ENCODE data around the gene TMEM37.

TMEM37 gene

DNA sequence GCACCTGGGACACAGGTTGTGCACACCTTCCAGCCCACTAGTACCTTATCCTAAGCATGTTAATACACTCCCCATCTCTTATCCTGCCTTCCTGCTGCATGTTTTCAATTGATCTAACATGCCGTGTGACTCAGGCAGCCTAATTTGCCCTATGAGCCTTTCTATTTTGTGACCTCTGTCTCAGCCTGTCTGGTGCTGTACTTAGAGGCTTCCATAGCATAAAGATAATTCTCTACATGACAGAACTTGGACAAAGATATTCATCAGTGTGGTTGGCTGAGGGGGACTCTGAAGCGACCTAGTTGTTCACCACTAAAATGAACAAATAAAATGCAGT is 8.6 kb upstream of the TMEM37 start:
- no peak overlapping the region for H3K4me3 ChIP-seq (ENCODE audit: low read depth, low read length)
- in situ Hi-C loops (cut with HindIII; ENCODE audit: low sequenced_read_pairs) = no loop called here
- no peak for DNase-seq (ENCODE audit: low read depth, low spot score)
- TF ChIP-seq, protein P1, sequence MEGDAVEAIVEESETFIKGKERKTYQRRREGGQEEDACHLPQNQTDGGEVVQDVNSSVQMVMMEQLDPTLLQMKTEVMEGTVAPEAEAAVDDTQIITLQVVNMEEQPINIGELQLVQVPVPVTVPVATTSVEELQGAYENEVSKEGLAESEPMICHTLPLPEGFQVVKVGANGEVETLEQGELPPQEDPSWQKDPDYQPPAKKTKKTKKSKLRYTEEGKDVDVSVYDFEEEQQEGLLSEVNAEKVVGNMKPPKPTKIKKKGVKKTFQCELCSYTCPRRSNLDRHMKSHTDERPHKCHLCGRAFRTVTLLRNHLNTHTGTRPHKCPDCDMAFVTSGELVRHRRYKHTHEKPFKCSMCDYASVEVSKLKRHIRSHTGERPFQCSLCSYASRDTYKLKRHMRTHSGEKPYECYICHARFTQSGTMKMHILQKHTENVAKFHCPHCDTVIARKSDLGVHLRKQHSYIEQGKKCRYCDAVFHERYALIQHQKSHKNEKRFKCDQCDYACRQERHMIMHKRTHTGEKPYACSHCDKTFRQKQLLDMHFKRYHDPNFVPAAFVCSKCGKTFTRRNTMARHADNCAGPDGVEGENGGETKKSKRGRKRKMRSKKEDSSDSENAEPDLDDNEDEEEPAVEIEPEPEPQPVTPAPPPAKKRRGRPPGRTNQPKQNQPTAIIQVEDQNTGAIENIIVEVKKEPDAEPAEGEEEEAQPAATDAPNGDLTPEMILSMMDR (IDR thresholded peaks at IDR 0.05; ENCODE audit: low read depth, low read length) = no peak

DNA sequence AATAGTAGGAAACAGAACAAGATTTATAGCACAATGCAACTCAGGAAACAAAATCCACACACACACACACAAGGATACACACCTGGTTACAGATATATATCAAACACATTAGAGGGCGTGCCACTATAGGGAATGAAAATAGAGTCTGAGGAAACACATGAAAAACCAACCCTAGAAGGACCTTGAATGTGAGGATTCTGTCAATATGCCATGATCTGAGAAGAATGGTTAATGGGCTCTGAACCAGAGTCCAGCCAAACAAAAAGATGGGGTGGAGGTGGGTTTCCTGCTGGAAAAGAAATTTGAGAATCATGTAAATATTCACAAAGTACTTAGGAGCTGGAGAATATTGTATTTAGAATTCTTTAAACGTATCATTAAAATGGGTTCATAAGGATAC is 7.8 kb upstream of the TMEM37 start:
- TF ChIP-seq, protein P1 (IDR thresholded peaks at IDR 0.05; ENCODE audit: low read depth, low read length) = no peak
- H3K4me3 ChIP-seq (ENCODE audit: low read depth, low read length) = no peak overlapping the region
- in situ Hi-C loops (cut with HindIII; ENCODE audit: low sequenced_read_pairs) = no loop called here
- DNase-seq (ENCODE audit: low read depth, low spot score) = no peak

DNA sequence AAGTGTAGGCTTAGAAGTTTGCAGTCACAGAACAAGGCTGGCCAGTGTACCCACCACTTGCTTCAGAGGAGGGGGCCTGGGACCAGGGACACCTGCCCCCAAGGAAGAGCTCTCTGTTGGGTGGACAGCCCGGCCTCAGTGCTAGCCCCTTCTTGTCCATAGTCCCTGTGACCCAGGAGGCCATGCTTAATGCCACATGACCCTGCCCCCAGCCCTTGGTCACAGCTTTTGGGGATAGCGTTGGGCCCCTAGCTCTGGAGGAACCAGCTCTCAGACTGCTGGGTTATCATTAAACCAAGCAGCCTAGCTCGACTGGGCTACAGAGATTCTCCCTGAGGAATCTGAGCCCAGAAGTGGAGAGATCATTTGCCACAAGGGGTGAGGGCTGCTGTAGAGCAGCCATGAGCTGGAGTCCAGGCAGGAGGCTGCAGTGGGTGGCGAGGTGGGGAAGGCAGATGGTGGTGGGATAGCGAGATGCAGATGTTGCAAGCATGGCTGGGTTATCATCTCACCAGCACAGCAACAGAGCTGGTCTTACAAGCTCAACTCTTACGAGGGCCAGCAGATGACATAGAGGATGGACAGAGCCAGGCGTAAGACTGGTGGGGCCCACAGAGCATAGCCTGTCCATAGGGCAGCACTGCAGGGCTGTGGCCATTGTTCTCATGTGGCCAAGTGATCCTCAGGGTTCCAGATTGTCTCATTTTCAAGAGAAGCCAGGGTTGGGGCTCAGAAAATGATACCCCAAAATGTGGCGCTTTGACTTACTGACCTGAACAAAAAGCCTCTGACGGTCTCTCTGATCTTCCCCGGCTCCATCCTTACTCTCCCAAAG is 7.2 kb upstream of the TMEM37 start:
- in situ Hi-C loops (cut with HindIII; ENCODE audit: low sequenced_read_pairs) = no loop called here

DNA sequence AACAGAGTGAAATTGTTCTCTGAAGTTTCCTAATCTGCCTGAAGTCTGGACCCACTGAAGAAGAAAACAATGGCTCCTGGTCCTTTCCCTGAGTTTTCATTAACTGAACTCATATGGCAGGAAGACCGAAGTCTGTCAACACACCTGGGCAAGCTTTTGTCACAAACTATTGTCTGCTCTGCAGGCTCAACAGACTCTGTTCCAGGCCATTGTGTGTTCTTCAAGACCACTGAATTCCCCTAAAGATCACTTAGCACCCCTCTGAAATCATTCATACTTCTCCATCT is 6.6 kb upstream of the TMEM37 start:
- no peak overlapping the region for H3K4me3 ChIP-seq (ENCODE audit: low read depth, low read length)
- in situ Hi-C loops (cut with HindIII; ENCODE audit: low sequenced_read_pairs) = no loop called here
- TF ChIP-seq, protein P1 (IDR thresholded peaks at IDR 0.05; ENCODE audit: low read depth, low read length) = no peak
- no peak for DNase-seq (ENCODE audit: low read depth, low spot score)

More for the DNA sequence above, 7.2 kb upstream of the TMEM37 start:
- no peak overlapping the region for H3K4me3 ChIP-seq (ENCODE audit: low read depth, low read length)
- DNase-seq (ENCODE audit: low read depth, low spot score) = no peak
- TF ChIP-seq, protein P1 (IDR thresholded peaks at IDR 0.05; ENCODE audit: low read depth, low read length) = no peak

DNA sequence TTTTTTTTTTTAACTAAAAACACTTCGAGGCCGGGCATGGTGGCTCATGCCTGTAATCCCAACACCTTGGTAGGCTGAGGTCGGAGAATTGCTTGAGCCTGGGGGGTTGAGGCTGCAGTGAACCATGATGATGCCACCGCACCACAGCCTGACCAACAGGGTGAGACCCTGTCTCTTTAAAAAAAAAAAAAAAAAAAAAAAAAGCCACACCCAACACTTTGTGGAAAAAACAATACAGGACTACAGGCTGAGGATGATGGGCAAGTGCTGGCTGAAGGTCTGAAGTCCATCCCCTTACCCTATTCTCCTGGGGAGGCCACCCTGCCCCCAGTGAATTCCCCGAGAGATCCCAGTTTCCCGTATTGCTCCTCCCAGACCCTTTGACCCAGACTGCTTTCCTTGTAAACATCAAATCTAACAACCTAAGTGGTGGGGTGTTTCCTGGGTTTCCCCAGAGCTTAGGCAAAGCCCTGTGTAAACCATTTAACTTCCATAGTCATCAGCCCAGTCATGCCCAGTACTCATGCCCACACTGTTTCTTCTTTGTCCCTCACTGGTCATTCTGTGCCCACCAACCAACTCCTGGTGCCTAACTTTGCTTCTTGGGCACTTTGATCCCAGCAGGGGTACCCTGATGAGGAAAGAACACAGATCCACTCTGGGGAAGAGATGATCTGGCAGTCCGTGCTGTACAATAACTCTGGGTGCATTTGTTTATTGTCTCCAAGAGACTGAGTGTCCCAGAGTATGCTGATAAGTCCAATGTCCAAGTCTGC is 5.8 kb upstream of the TMEM37 start:
- DNase-seq (ENCODE audit: low read depth, low spot score) = no peak
- no peak overlapping the region for H3K4me3 ChIP-seq (ENCODE audit: low read depth, low read length)
- in situ Hi-C loops (cut with HindIII; ENCODE audit: low sequenced_read_pairs) = no loop called here
- TF ChIP-seq, protein P1 (IDR thresholded peaks at IDR 0.05; ENCODE audit: low read depth, low read length) = no peak

DNA sequence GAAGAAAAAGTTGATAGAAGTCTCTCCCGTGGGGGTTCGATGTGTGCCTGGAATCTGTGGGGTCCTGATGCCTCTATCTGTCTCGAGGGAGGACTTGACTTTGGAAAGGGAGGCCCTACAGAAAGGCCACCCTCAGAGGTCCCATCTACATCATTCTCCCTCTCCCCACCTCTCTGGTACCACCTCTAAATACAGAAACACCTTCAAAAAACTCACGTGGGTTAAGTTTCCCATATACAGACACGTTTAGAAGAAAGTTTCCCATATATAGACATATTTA is 5.3 kb upstream of the TMEM37 start:
- no peak overlapping the region for H3K4me3 ChIP-seq (ENCODE audit: low read depth, low read length)
- TF ChIP-seq, protein P1 (IDR thresholded peaks at IDR 0.05; ENCODE audit: low read depth, low read length) = no peak
- no peak for DNase-seq (ENCODE audit: low read depth, low spot score)
- in situ Hi-C loops (cut with HindIII; ENCODE audit: low sequenced_read_pairs) = no loop called here
